Naive B cell (primary cell): Measurements from ENCODE around the gene JAK1. TPM values are rescaled to one million over a fixed set of nuclear protein-coding genes. Genes with fewer than 3 reads are reported as not detected.

Source experiments
- ATAC-seq, 2 donors: fragments of 150-1000 bp; cut with Tn5 transposase; 2 replicates each; pipeline ENCODE4 v1.10.0; 2021; ENCODE audit warnings: low read depth in 2 of 2, mild to moderate bottlenecking in 2 of 2, moderate library complexity in 2 of 2
- DNase-seq: peaks from one replicate; pipeline ENCODE4 v3.0.0; 2022
- H3K27ac Mint-ChIP-seq, 6 donors: one replicate each; pipeline ENCODE4 v1.8.0; 2020 to 2022; ENCODE audit warnings: mild to moderate bottlenecking in 6 of 6, mixed read lengths in 6 of 6, moderate library complexity in 5 of 6, inconsistent platforms in 2 of 6
- H3K27me3 Mint-ChIP-seq, 3 donors: one replicate each; pipeline ENCODE4 v1.8.0; 2021 to 2022; ENCODE audit warnings: mixed read lengths in 3 of 3, mild to moderate bottlenecking in 1 of 3
- H3K36me3 Mint-ChIP-seq, 2 donors: one replicate each; pipeline ENCODE4 v1.8.0; 2020 to 2022; ENCODE audit warnings: mixed read lengths in 2 of 2, inconsistent platforms in 1 of 2, mild to moderate bottlenecking in 1 of 2
- H3K4me1 Mint-ChIP-seq, 3 donors: one replicate each; pipeline ENCODE4 v1.8.0; 2020 to 2022; ENCODE audit warnings: mixed read lengths in 3 of 3, inconsistent platforms in 1 of 3, mild to moderate bottlenecking in 1 of 3, moderate library complexity in 1 of 3
- H3K4me3 Mint-ChIP-seq, 8 donors: one replicate each; pipeline ENCODE4 v1.8.0; 2020 to 2022; ENCODE audit warnings: mild to moderate bottlenecking in 8 of 8, mixed read lengths in 8 of 8, moderate library complexity in 8 of 8, inconsistent platforms in 2 of 8
- H3K9me3 Mint-ChIP-seq, 7 donors: one replicate each; pipeline ENCODE4 v1.8.0; 2020 to 2022; ENCODE audit warnings: mixed read lengths in 7 of 7, mild to moderate bottlenecking in 5 of 7, inconsistent platforms in 2 of 7, moderate library complexity in 1 of 7
- polyA plus RNA-seq, 6 donors: library from polyadenylated mRNA; unstranded; fragments of 300-500 nt; fragmentation: Illumina TruSeq; gene quantifications; one replicate each; pipeline ENCODE4 v1.2.3, GENCODE V29; 2021; ENCODE audit warnings: low read depth in 6 of 6

JAK1 gene
- polyA plus RNA-seq, 6 donors from 2014 or later, result 182 to 259 (median 194) TPM

DNA sequence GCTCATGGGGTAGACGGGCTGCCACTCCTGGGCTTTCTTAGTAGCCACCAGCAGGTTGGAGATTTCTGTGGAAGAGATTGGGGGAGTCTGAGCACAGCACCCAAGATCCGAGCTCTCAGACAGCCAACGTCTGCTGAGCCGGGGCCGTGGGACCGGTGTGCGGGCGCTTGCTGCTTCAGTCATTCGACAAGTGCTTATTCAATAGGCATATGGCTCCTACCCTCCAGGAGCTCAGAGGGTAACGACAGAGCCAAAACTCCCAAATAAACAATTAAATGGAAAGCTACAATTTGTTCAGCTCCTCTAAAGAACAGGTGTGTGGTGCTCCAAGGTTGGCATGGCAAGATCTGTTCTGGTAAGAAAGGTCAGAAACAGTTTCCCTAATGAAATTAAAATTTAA, 115.5 kb downstream of the JAK1 start:
- no peak for ATAC-seq
- Mint-ChIP-seq H3K36me3 (peaks cover 19 to 37% of the 10 kb centered on the region in 2 donors), H3K27ac (peak overlapping the region in 2 of 6 donors; percentile 37 to 97), H3K9me3 (no peaks in the 10 kb centered on the region), H3K4me1 (peaks cover 14 to 26% (median 17%) of the 10 kb centered on the region in 3 donors), H3K4me3 (no peak overlapping the region), H3K27me3 (no peaks in the 10 kb centered on the region)
- no peak for DNase-seq

DNA sequence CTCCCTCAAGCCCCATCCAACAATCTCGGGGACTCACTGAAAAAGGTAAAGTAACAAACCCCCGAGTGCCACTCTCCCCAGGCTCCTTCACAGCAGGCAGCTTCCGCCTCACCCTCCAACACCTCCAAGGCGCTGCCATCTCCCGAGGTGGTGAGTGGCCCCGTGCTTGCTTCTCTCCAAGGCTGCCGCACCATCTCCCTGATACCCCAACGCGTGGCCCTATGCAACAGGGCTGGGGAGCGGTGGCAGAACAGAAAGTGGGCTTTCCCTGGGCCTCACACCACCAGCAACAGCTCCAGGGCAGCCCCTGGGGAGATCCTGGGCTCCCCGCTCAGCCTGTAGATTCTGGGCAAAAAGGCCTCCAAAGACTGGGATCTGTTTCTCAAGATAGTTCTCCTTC, 116.4 kb downstream of the JAK1 start:
- H3K4me3 Mint-ChIP-seq, result no peak overlapping the region
- H3K36me3 Mint-ChIP-seq, result peaks cover 13 to 36% of the 10 kb centered on the region in 2 donors
- H3K27me3 Mint-ChIP-seq, result no peaks in the 10 kb centered on the region
- no peak for DNase-seq
- no peak for ATAC-seq
- H3K4me1 Mint-ChIP-seq, result peaks cover 14 to 26% (median 17%) of the 10 kb centered on the region in 3 donors
- H3K27ac Mint-ChIP-seq, result peak overlapping the region in 4 of 6 donors; percentile 32 to 97 (median 80)
- no peaks in the 10 kb centered on the region for H3K9me3 Mint-ChIP-seq

DNA sequence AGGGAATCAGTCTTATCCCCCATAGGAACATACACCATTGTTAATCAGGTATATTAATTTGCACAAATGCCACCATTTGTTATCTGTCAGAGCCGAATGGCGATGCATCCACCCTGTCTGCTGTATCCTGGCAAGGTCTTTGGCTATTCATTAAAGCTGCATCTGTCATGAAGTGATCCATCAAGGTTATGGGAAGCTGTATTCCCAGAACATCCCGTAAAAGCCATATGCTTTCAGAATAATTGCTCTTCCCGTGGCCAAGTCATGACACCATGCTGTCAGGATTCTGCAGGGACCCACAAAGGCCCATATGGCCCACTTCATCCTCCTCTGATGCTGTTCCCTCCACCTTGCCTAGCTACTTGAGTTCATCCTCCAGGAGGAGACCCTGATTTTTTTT, 117.5 kb downstream of the JAK1 start:
- Mint-ChIP-seq H3K27me3 (no peaks in the 10 kb centered on the region), H3K4me3 (no peak overlapping the region), H3K4me1 (peaks cover 12 to 26% (median 18%) of the 10 kb centered on the region in 3 donors), H3K9me3 (no peaks in the 10 kb centered on the region), H3K27ac (peak overlapping the region in 1 of 6 donors; percentile 37), H3K36me3 (peaks cover 9 to 30% of the 10 kb centered on the region in 2 donors)
- DNase-seq (no peak), ATAC-seq (no peak)

DNA sequence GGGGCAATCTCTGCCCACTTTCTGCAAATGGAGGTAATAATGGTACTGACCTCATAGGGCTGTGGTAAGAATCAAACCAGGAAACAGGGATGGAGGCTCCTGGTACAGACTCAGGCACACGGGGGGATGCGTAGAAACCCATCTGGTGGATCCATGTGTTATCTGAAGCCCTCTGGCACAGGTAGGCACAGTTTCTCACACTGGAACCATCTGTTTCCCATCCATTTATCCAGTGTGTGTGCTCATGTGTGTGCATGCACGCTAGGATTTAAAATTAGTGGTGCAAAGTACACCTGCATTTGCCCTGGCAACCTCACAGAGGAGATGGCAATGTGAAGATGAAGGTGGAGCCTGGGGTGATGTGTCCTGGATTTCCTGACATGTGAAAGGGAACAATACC, 118.2 kb downstream of the JAK1 start:
- Mint-ChIP-seq H3K36me3 (peaks cover 11 to 30% of the 10 kb centered on the region in 2 donors), H3K27ac (peak overlapping the region in 2 of 6 donors; percentile 7 to 51), H3K9me3 (no peaks in the 10 kb centered on the region), H3K27me3 (no peaks in the 10 kb centered on the region), H3K4me1 (peaks cover 15 to 29% (median 24%) of the 10 kb centered on the region in 3 donors), H3K4me3 (no peak overlapping the region)
- DNase-seq (no peak), ATAC-seq (no peak)

DNA sequence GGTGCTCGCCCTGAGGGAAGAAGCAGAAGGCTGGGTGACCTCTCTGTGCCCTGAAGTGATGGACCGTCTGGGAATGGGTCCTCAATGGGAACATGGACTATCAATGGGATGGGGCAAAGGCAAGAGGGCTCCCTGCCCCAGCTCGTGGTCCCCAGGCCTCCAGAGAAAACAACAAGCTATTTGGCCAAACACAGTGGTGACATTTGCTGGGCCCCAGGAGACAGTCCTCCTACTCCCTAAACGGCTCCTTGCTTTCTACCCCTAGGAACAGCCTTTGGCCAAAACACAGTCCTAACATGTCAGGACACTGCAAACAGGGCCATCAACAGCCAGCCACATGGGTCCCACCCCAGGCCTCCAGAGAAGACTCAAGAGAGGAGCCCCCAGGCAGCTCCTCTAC, 118.7 kb downstream of the JAK1 start:
- H3K9me3 Mint-ChIP-seq, result no peaks in the 10 kb centered on the region
- no peaks in the 10 kb centered on the region for H3K27me3 Mint-ChIP-seq
- H3K4me3 Mint-ChIP-seq, result no peak overlapping the region
- H3K4me1 Mint-ChIP-seq, result peaks cover 20 to 32% (median 28%) of the 10 kb centered on the region in 3 donors
- no peak for ATAC-seq
- H3K36me3 Mint-ChIP-seq, result peaks cover 11 to 30% of the 10 kb centered on the region in 2 donors
- DNase-seq, result no peak
- H3K27ac Mint-ChIP-seq, result peak overlapping the region in 2 of 6 donors; percentile 7 to 51

DNA sequence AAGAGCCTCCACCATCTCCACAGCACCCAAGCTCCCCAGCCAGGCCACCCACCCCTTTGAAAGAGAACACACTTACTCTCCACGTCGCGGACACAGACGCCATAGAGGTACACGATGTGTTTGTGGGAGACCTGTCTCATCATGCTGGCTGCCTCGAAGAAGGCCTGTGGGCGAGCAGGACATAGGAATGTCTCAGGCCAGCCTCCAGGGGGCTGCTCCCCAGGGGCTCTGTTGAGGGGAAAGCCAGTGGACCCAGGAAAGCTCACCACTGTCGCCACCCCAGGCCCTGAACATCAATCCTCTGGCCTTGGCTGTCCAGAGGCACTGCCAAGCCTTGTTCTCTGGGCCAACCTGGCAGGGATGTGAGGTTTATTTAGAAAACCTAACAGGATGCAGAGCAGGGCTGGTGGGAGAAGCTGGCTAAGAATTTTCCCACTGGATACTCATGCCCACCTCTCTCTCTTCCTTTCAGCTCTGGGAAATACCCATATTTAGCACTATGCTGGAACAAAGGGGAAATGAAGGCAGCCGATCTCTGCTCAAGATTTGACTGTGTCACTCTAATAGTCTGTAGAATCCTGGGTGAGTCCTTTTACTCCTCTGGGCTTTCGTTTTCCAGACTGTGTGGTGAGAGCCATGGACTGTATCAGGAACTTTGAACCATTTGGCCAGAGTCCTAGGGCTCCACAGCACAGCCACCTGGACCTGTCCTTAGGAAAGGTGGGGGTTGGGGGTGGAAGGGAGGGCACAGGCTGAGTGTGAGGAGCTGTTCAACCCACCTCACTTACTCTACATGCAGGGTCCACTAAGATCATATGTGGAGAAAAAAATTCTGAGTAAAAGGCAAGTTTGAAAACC, 119.5 kb downstream of the JAK1 start:
- Mint-ChIP-seq H3K27ac (peak overlapping the region; percentile 20 to 66 (median 52)), H3K27me3 (no peaks in the 10 kb centered on the region), H3K4me1 (peaks cover 15 to 28% (median 26%) of the 10 kb centered on the region in 3 donors), H3K4me3 (peak overlapping the region in 1 of 8 donors; percentile 61), H3K9me3 (no peaks in the 10 kb centered on the region), H3K36me3 (peaks cover 11 to 22% of the 10 kb centered on the region in 2 donors)
- DNase-seq (no peak), ATAC-seq (no peak)

DNA sequence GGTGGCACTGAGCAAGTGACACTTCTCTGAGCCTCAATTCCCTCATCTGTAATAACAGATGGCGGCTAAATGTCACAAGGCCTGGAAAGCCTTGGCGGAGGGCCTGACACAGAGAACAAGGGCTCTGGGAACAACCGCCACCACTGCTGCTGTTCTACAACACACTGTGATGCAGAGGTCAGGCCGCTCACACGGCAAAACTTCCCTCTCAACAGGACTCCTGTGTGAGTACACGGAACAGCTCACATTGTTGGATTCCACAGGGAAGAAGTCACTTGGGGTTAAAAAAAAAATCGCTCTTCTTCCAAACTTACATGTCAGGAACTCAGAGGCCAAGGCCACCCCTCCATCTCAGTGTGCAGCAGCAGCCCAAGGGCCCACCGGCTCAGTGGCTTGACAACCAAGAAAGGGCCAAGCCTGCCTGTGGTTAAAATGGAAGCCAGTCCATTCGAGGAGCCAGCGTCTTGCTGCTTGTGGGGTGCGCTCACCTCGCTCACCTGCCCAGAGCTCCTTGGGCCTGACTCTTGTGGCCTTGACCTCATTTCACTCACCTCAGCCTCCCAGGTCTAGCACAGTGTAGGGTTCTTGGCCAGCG, 120.4 kb downstream of the JAK1 start:
- ATAC-seq (no peak), DNase-seq (no peak)
- Mint-ChIP-seq H3K27me3 (no peaks in the 10 kb centered on the region), H3K4me1 (peaks cover 15 to 32% (median 19%) of the 10 kb centered on the region in 3 donors), H3K27ac (peak overlapping the region in 3 of 6 donors; percentile 20 to 66 (median 61)), H3K9me3 (no peaks in the 10 kb centered on the region), H3K36me3 (peaks cover 20 to 29% of the 10 kb centered on the region in 2 donors), H3K4me3 (peak overlapping the region in 1 of 8 donors; percentile 66)

DNA sequence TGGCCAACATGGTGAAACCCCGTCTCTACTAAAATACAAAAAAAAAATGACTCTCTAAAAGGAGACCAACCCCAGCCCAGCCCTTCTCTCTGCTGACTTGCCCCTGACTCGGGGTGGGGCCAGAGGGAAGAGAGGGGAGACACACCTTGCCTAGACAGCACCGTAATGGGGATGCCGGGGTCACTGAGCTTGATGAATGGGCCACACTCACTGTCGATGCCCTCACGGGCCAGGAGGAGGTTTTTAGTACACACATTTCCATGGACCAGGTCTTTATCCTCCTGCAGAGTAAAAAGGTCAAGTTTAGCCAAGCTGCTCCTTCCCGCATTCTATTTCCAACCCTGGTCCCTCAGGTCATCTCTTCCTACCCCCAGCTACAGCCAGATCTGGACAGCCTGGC, 121.7 kb downstream of the JAK1 start:
- Mint-ChIP-seq H3K9me3 (no peaks in the 10 kb centered on the region), H3K36me3 (peaks cover 22 to 26% of the 10 kb centered on the region in 2 donors), H3K4me3 (no peak overlapping the region), H3K27ac (peak overlapping the region in 4 of 6 donors; percentile 27 to 83 (median 71)), H3K27me3 (no peaks in the 10 kb centered on the region), H3K4me1 (peaks cover 10 to 34% (median 15%) of the 10 kb centered on the region in 3 donors)
- DNase-seq (no peak), ATAC-seq (no peak)

DNA sequence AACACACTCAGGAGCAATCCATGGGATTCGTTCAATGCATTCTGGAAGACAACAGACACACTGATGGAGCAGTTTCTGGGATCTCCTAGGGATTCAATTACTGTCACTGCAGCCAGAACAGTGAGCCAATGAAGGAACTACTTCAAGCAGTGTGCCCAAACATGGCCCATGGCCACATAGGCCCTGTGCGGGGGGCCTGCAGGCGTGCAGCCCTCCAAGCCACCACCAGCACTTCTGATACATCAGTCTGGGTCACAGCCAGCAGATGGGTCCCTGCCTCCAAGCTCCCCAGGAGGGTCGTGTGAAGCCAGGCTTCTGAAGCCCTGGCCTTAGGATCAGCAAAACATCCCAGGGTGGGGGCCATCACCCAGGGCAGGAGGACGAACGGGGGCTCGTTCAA, 122.2 kb downstream of the JAK1 start:
- Mint-ChIP-seq H3K4me3 (no peak overlapping the region), H3K4me1 (peaks cover 10 to 34% (median 15%) of the 10 kb centered on the region in 3 donors), H3K27ac (peak overlapping the region in 5 of 6 donors; percentile 63 to 88 (median 70)), H3K27me3 (no peaks in the 10 kb centered on the region), H3K9me3 (no peaks in the 10 kb centered on the region), H3K36me3 (peaks cover 22% of the 10 kb centered on the region in 2 donors)
- ATAC-seq (no peak), DNase-seq (no peak)

DNA sequence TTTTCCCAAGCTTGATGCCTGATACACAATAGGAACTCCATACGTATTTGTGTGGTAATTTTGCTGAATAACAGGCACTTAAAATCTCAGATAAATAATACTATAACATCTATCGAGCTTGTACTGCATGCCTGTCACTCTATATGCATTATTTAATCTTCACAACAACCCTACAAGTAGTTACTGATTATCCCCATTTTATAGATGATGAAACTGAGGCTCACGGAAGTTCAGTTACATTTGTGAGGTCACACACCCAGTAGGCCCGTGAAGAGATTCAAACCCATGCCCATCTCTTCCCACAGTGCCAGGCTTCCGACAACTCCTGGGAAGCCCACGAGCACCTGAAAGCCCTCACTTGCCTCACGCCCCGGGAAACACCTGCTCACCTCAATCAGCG, 122.7 kb downstream of the JAK1 start:
- Mint-ChIP-seq H3K9me3 (no peaks in the 10 kb centered on the region), H3K4me1 (peaks cover 10 to 34% (median 15%) of the 10 kb centered on the region in 3 donors), H3K27me3 (no peaks in the 10 kb centered on the region), H3K27ac (peak overlapping the region in 5 of 6 donors; percentile 62 to 91 (median 71)), H3K4me3 (no peak overlapping the region), H3K36me3 (peaks cover 21 to 22% of the 10 kb centered on the region in 2 donors)
- ATAC-seq (no peak), DNase-seq (no peak)

DNA sequence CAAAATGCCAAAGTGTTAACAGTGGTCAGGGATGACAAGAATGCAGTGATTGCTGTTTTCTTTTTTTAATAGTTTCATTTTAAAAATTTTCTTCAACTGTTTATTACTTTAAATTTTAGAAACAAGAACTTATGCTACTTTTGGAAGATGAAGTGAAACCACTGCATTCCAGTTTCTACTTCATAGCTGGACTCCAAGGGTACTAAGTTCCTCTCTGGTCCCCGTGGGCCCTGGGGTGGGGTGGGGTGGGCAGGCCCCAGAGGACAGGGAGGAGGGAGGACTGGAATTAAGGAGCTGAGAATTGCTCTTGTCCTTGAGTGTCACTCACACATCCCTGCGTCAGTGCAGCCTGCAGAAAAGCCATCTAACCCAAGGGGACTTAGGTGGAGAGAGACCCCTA, 124.1 kb downstream of the JAK1 start:
- peaks cover 23 to 35% of the 10 kb centered on the region in 2 donors for H3K36me3 Mint-ChIP-seq
- H3K9me3 Mint-ChIP-seq, result no peaks in the 10 kb centered on the region
- H3K27me3 Mint-ChIP-seq, result no peaks in the 10 kb centered on the region
- peaks cover 10 to 34% (median 15%) of the 10 kb centered on the region in 3 donors for H3K4me1 Mint-ChIP-seq
- peak overlapping the region in 2 of 8 donors; percentile 33 to 47 for H3K4me3 Mint-ChIP-seq
- DNase-seq, result no peak
- peak in 1 of 2 donors; percentile 28 for ATAC-seq
- H3K27ac Mint-ChIP-seq, result peak overlapping the region in 3 of 6 donors; percentile 42 to 67 (median 63)

DNA sequence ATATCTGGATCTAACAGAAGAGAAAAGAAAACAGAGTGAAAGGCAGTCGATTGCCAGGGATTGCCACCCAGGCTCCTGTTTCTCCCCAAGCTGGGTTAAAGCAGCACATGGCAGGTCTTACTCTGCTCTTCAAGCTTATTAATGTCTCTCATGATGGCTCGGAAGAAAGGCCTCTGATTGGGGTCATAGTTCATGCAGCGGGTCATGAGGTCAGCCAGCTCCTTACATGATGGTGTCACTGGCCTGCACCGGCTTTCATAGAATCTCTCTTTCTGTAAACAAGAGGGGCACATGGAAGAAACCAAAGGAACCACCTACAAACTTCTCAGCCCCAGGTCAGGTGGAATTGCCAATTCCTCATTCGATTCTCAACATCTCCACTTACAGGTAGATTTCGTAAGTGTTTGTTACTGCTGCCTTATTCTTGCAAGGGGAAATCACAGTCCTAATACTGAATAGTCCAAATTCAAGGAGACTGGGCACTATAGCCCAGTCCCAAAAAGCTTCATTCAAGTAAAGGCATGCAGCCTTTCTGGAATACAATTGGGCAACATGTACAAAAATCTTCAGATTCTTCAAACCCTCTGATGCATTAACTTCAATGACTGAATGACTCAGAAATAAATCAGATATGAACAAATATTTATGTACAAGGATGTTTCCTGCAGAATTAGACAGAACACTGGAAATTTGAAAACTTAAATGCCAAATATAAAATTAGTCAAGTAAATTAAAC, 124.9 kb downstream of the JAK1 start:
- Mint-ChIP-seq H3K4me1 (peaks cover 10 to 34% (median 15%) of the 10 kb centered on the region in 3 donors), H3K4me3 (no peak overlapping the region), H3K27ac (peak overlapping the region in 5 of 6 donors; percentile 30 to 67 (median 60)), H3K36me3 (peaks cover 29 to 41% of the 10 kb centered on the region in 2 donors), H3K27me3 (no peaks in the 10 kb centered on the region), H3K9me3 (no peaks in the 10 kb centered on the region)
- ATAC-seq (no peak), DNase-seq (no peak)
